Measurements from ENCODE around the gene MT3.
"Not testable (repeated sequence)": the region's sequence is repeated elsewhere in the genome, so short reads cannot be mapped to it uniquely, and the experiment has no call there.

MT3 gene

DNA sequence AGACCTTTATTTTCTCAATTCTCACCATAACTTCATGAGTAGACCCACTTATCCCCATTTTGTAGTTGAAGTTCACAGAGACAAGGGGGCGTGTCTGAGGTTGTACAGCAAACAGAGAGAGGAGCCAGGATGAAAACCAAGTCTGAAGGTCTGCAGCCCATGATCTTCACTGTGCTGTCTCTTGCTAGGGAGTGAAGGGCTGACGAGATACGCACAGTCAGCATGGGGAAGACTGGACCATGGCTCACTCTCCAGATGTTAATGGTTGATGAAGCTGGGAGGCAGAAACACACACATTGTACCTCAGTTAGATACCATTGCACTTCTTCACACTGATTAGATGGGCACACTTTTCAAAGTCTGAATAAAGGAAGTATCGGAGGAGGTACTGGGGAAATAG, 30.2 kb upstream of the MT3 start:
- no peaks in the 10 kb centered on the region for H3K27me3 ChIP-seq (ENCODE audit: control insufficient read depth, insufficient read depth, low read length)
- no peaks in the 10 kb centered on the region for H3K4me1 ChIP-seq (ENCODE audit: control insufficient read depth, insufficient read depth, low read length)
- no peak overlapping the region for H3K4me3 ChIP-seq (ENCODE audit: low read length)
- no peak overlapping the region for H3K9ac ChIP-seq (ENCODE audit: low read length)
- H3K36me3 ChIP-seq (ENCODE audit: control insufficient read depth, insufficient read depth, low read length), result no peaks in the 10 kb centered on the region
- no peaks in the 10 kb centered on the region for H3K9me3 ChIP-seq (ENCODE audit: control insufficient read depth, low read length)

DNA sequence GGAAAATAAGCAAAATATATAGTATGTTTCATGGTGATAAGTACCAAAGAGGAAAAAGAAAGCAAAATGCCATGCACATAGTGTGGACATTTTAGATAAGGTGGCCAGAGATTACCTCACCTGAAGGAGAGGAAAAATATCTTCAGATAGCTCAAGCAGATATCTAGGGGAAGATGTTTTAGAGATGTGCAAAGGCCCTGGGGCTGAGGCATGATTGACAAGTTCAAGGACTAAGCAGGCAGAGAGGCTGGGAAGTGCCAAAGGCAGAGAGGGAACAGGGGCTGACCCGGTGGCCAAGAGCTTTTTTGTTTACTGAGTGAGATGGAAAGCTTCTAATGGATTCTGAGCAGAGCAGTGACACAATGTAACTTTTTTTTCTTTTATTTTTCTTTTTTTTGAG, 28.9 kb upstream of the MT3 start:
- Histone ChIP-seq H3K4me1 (ENCODE audit: control insufficient read depth, insufficient read depth, low read length) (no peaks in the 10 kb centered on the region), H3K9ac (ENCODE audit: low read length) (no peak overlapping the region), H3K36me3 (ENCODE audit: control insufficient read depth, insufficient read depth, low read length) (no peaks in the 10 kb centered on the region), H3K4me3 (ENCODE audit: low read length) (no peak overlapping the region), H3K9me3 (ENCODE audit: control insufficient read depth, low read length) (no peaks in the 10 kb centered on the region), H3K27me3 (ENCODE audit: control insufficient read depth, insufficient read depth, low read length) (no peaks in the 10 kb centered on the region)

DNA sequence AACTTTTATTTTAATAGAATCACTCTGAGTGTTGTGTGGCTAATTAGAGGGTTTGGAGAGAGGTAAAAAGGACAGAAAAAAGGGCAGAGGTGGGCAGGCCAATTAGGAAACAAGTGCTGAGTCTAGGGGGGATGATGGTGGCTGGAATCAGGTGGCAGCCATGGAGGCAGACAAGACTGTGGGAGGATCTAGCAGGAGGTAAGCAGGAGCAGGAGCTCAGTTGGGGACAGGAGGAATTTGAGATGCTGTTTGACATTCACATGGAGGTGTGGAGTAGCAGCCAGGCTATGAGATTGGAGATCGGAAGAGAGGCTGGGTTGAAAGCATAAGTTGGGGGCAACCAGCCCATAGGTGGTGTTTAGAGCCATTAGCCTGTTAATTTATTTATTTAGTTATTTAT, 28.2 kb upstream of the MT3 start:
- Histone ChIP-seq H3K4me1 (ENCODE audit: control insufficient read depth, insufficient read depth, low read length) (no peaks in the 10 kb centered on the region), H3K4me3 (ENCODE audit: low read length) (no peak overlapping the region), H3K27me3 (ENCODE audit: control insufficient read depth, insufficient read depth, low read length) (no peaks in the 10 kb centered on the region), H3K9me3 (ENCODE audit: control insufficient read depth, low read length) (no peaks in the 10 kb centered on the region), H3K9ac (ENCODE audit: low read length) (no peak overlapping the region), H3K36me3 (ENCODE audit: control insufficient read depth, insufficient read depth, low read length) (no peaks in the 10 kb centered on the region)

DNA sequence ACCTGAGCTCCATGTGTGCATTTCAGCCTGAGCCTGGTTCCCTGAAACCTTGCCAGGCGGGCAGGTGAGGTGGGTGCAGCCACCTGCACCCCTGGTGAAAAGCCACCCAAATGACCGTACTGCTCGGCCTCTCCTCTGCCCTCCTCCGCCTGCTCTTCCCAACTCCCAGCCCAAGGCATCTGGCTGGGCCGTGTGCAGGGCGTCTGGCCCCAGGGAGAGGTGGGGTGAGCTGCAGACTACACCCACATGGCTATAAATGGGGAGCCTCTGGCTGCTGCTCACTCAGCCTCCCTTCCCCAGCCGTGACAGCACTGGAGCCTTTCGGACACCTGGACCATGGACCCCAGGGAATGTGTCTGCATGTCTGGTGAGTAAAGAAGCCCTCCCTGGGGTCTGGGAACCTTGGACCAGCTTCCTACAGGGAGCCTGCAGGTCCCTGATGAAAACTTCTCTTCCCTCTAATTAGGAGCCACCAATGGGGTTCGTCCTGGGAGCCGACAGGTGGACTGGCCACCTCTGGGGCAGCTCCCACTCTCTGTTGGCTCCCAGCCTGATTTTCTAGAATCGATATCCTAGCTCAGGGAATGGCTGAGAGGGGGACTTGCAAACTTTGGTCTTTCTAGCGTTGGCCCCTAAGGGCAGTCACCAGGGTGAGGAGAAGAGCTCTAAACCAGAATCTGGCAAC, 24.4 kb upstream of the MT3 start, which contains the start of gene MT4:
TSS of gene MT4 (plus strand) at position 281 of the 685 bp plus-strand sequence. CDS start at position 337, 56 bp downstream.
- Histone ChIP-seq H3K9ac (ENCODE audit: low read length) (no peak within 1 kb of the TSS), H3K27me3 (ENCODE audit: control insufficient read depth, insufficient read depth, low read length) (peaks cover 9% of the 10 kb centered on the region), H3K4me3 (ENCODE audit: low read length) (no peak within 1 kb of the TSS), H3K4me1 (ENCODE audit: control insufficient read depth, insufficient read depth, low read length) (no peaks in the 10 kb centered on the region), H3K9me3 (ENCODE audit: control insufficient read depth, low read length) (no peaks in the 10 kb centered on the region), H3K36me3 (ENCODE audit: control insufficient read depth, insufficient read depth, low read length) (no peaks in the 10 kb centered on the region)

DNA sequence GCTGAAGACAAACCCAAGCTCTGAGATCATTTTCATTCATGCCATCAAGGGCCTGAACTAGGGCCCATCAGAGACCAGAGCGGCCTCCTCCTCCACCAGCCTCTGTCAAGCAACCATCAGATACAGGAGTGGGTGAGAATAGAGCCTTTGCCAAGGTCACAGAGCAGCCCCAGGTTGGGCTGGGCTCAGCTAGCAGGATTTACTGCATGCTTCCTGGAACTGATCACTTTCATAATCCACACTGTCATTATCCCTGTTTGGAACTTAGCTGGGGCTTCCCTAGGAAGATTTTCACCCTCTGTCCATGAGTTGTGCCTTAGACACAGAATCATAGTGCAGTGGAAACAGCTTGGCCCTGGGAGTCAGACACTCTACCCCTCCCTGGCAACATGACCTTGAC, 19.4 kb upstream of the MT3 start:
- H3K36me3 ChIP-seq (ENCODE audit: control insufficient read depth, insufficient read depth, low read length), result no peaks in the 10 kb centered on the region
- no peak overlapping the region for H3K9ac ChIP-seq (ENCODE audit: low read length)
- no peak overlapping the region for H3K4me3 ChIP-seq (ENCODE audit: low read length)
- H3K9me3 ChIP-seq (ENCODE audit: control insufficient read depth, low read length), result no peaks in the 10 kb centered on the region
- H3K4me1 ChIP-seq (ENCODE audit: control insufficient read depth, insufficient read depth, low read length), result no peaks in the 10 kb centered on the region
- peaks cover 9% of the 10 kb centered on the region for H3K27me3 ChIP-seq (ENCODE audit: control insufficient read depth, insufficient read depth, low read length)

DNA sequence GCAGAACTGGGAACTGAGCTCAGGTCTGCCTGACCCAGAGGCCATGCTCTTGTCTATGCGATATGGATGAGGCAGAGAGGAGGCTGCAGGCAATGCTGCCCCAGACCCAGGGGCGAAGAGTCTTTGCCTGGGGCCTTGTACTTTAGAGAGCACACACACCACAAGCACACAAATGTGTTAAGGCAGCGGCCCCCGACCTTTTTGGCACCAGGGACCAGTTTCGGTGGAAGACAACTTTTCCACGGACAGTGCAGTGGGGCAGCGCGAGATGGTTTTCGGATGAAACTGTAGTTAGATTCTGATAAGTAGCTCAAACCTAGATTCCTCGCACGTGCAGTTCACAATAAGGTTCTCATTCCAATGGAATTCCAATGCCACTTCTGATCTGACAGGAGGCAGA, 17.8 kb upstream of the MT3 start:
- Histone ChIP-seq H3K36me3 (ENCODE audit: control insufficient read depth, insufficient read depth, low read length) (no peaks in the 10 kb centered on the region), H3K4me3 (ENCODE audit: low read length) (no peak overlapping the region), H3K9ac (ENCODE audit: low read length) (no peak overlapping the region), H3K27me3 (ENCODE audit: control insufficient read depth, insufficient read depth, low read length) (peaks cover 9% of the 10 kb centered on the region), H3K9me3 (ENCODE audit: control insufficient read depth, low read length) (no peaks in the 10 kb centered on the region), H3K4me1 (ENCODE audit: control insufficient read depth, insufficient read depth, low read length) (no peaks in the 10 kb centered on the region)

DNA sequence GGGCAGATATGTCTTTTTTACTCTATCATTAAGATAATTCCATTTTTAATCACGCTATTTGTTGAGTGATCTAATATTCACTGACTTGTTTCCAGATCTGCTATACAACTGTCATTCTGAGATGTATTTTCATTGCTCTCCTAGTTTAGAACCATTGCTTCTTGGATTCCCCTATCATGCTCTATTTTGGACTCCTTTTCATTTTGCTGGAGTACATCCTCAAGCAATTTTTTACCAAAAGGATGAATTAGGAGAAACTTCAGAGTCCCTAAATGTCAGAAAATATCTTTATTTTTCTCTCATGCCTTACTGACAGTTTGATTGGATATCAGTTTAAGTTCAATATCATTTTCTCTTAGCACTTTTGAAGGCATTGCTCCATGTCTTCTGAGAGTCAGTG, 14.7 kb upstream of the MT3 start:
- Histone ChIP-seq H3K4me1 (ENCODE audit: control insufficient read depth, insufficient read depth, low read length) (no peaks in the 10 kb centered on the region), H3K9me3 (ENCODE audit: control insufficient read depth, low read length) (no peaks in the 10 kb centered on the region), H3K27me3 (ENCODE audit: control insufficient read depth, insufficient read depth, low read length) (peaks cover under 1% of the 10 kb centered on the region), H3K9ac (ENCODE audit: low read length) (no peak overlapping the region), H3K36me3 (ENCODE audit: control insufficient read depth, insufficient read depth, low read length) (no peaks in the 10 kb centered on the region), H3K4me3 (ENCODE audit: low read length) (no peak overlapping the region)

DNA sequence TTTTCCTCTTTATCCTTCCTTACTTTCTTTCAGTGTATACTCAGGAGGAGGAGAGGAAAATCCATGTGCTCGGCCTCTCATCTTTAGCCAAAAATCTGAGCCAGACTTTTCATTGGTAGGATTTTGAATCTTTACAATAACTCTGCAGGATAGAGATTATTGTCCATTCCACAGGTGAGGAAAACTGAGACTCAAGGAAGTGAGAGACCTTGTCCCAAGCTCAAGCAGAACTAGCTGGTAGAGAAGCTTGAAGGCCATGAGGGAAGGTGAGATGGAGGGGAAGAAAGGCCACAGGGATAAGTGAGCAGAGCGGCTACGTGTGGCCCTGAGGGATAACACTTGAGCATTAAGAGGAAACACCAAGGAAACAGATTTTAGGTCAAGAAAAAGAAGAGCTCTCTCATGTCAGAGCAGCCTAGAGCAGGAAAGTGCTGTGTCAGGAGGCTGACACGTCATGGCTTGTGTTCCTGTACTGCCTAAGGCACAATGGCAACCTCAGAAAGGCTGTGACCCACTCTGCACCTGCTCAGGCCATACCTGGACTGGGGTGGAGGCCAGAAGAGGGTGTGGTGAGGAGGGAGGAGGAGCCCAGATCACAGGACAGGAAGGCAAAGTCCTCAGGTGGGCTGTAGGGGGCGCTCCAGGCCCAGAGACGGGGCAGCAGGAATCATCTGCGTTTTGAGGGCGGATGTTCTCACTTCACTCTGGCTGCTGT, 12.6 kb upstream of the MT3 start:
- Histone ChIP-seq H3K4me3 (ENCODE audit: low read length) (no peak overlapping the region), H3K27me3 (ENCODE audit: control insufficient read depth, insufficient read depth, low read length) (peaks cover 2% of the 10 kb centered on the region), H3K9ac (ENCODE audit: low read length) (no peak overlapping the region), H3K9me3 (ENCODE audit: control insufficient read depth, low read length) (no peaks in the 10 kb centered on the region), H3K4me1 (ENCODE audit: control insufficient read depth, insufficient read depth, low read length) (no peaks in the 10 kb centered on the region), H3K36me3 (ENCODE audit: control insufficient read depth, insufficient read depth, low read length) (no peaks in the 10 kb centered on the region)

DNA sequence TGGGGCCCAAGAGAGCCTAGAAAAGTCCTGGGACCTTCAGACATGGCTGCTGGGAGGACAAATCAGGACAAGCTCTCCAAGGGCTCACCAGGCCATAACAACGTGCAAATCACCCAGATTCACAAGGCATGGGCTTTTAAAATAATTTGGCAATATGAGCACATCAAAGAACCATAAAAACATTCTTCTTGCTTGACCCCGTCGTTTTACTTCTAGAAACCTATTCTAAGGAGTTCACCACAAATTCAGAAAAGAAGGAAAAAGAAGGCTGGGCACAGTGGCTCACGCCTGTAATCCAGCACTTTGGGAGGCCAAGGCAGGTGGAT, 12.1 kb upstream of the MT3 start:
- Histone ChIP-seq H3K4me1 (ENCODE audit: control insufficient read depth, insufficient read depth, low read length) (no peaks in the 10 kb centered on the region), H3K9ac (ENCODE audit: low read length) (no peak overlapping the region), H3K27me3 (ENCODE audit: control insufficient read depth, insufficient read depth, low read length) (peaks cover 2% of the 10 kb centered on the region), H3K4me3 (ENCODE audit: low read length) (no peak overlapping the region), H3K36me3 (ENCODE audit: control insufficient read depth, insufficient read depth, low read length) (no peaks in the 10 kb centered on the region), H3K9me3 (ENCODE audit: control insufficient read depth, low read length) (no peaks in the 10 kb centered on the region)

DNA sequence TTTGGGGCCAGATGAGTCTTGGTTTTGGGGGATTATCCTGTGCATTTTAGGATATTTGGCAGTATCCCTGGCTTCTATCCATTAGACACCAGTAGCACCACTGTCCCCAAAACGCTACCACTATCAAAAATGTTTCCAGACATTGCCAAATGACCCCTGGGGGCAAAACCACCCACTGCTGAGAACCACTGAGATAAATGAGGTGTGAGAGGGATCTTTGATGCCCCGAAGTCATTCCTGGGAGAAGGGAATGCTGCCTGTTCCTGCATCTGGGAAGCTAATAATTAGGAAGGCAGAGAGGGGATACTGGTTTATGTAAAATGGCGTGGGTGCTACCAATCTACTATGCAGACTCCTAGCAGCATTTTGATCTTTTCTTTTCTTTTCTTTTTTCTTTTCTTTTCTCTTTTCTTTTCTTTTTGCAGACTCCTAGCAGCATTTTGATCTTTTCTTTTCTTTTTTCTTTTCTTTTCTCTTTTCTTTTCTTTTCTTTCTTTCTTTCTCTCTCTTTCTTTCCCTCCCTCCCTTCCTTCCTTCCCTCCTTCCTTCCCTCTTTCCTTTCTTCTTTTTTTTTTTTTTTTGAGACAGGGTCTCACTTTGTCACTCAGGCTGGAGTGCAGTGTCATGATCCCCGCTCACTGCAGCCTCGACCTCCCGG, 8.8 kb upstream of the MT3 start:
- Histone ChIP-seq H3K9ac (ENCODE audit: low read length) (no peak overlapping the region), H3K36me3 (ENCODE audit: control insufficient read depth, insufficient read depth, low read length) (no peaks in the 10 kb centered on the region), H3K9me3 (ENCODE audit: control insufficient read depth, low read length) (no peaks in the 10 kb centered on the region), H3K4me3 (ENCODE audit: low read length) (no peak overlapping the region), H3K27me3 (ENCODE audit: control insufficient read depth, insufficient read depth, low read length) (peaks cover 2% of the 10 kb centered on the region), H3K4me1 (ENCODE audit: control insufficient read depth, insufficient read depth, low read length) (no peaks in the 10 kb centered on the region)

DNA sequence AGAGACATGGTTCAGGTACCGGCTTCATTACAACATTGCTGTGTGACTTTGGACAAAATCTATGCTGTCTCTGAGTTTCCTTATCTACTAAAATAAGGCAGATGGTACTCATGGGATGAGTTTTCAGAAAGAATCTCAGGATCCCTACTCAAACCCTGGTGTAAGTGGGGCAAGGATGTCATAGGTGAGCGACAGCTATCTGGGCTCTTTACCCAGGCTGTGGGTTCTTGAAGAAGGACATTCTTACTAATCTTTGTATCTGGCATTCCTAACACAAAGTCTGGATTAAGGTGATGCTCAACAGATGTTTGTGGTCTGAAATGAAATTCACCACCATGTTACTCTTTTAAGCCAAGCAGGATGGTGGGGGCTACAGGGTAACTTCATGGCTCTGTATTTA, 6.4 kb upstream of the MT3 start:
- H3K27me3 ChIP-seq (ENCODE audit: control insufficient read depth, insufficient read depth, low read length); H3K9me3 ChIP-seq (ENCODE audit: control insufficient read depth, low read length); H3K4me1 ChIP-seq (ENCODE audit: control insufficient read depth, insufficient read depth, low read length); H3K4me3 ChIP-seq (ENCODE audit: low read length); H3K9ac ChIP-seq (ENCODE audit: low read length); H3K36me3 ChIP-seq (ENCODE audit: control insufficient read depth, insufficient read depth, low read length): not testable (repeated sequence)

DNA sequence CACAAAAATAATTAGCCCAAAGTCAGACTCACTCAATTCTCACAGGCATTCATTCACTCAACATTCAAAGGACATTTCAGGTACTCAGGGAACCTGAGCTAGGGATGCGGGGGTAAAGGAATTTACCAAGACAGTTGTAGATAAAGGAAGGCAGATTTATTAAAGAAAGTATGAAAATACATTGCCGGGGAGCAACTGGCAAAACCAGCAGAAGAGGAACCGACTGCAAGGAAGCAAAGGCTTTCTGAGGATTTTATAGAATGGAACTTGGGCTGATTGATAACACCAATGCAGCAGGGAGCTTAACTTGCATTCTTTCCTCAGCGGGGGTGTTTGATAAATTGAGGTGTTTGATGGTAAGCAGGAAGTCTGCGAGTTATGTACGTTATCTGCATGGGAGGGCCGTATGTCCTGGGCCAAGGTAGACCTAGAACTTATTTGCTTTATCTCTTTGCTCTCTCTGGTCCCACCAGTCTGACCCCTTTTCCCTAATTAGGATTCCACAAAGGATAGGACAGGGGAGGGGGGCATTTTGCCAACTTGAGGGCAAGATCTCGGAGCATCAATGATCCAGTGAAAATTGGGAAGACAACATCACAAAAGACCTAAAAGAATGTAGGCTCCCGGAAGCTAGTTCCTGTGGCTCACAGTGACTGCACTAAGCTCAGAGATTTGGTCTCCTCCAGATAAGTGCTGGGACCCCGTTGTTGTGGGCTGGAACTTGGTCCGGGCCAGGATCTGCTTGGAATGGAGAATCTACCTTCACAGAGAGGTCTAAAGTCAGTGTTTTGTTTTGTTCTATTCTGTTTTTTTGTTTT, 5.8 kb upstream of the MT3 start:
- Histone ChIP-seq H3K4me1 (ENCODE audit: control insufficient read depth, insufficient read depth, low read length) (no peaks in the 10 kb centered on the region), H3K9me3 (ENCODE audit: control insufficient read depth, low read length) (no peaks in the 10 kb centered on the region), H3K27me3 (ENCODE audit: control insufficient read depth, insufficient read depth, low read length) (peaks cover 7% of the 10 kb centered on the region), H3K4me3 (ENCODE audit: low read length) (no peak overlapping the region), H3K36me3 (ENCODE audit: control insufficient read depth, insufficient read depth, low read length) (no peaks in the 10 kb centered on the region), H3K9ac (ENCODE audit: low read length) (no peak overlapping the region)
